ENCODE data around the gene ASPA. TPM values are rescaled to one million over a fixed set of nuclear protein-coding genes. Genes with fewer than 3 reads are reported as not detected.
"Not testable (repeated sequence)": the region's sequence is repeated elsewhere in the genome, so short reads cannot be mapped to it uniquely, and the experiment has no call there.

Gene ASPA
- total and polyA plus RNA-seq, 2 donors: 2.8 to 44.9 TPM

DNA sequence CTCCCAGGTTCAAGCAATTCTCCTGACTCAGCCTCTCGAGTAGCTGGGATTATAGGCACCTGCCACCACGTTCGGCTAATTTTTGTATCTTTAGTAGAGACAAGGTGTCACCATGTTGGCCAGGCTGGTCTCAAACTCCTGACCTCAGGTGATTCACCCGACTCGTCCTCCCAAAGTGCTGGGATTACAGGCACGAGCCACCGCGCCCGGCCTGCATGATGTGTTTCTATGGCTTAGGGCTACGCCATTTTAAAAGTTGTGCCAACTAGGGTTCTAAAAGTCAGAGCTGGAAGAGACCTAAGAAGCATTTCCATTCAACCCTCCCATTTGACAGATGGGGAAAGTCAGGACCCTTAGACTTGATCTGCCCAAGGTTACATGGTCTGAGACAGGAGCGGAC is 38.4 kb downstream of the ASPA start:
- DNase-seq (ENCODE audit: extremely low spot score); H3K4me3 ChIP-seq (ENCODE audit: low read depth, low read length); H3K36me3 ChIP-seq (ENCODE audit: insufficient read depth); H3K27ac ChIP-seq (ENCODE audit: low read depth); H3K4me1 ChIP-seq (ENCODE audit: insufficient read depth): not testable (repeated sequence)
- 92% methylated on average over 11 of the region's 11 CpGs for WGBS

DNA sequence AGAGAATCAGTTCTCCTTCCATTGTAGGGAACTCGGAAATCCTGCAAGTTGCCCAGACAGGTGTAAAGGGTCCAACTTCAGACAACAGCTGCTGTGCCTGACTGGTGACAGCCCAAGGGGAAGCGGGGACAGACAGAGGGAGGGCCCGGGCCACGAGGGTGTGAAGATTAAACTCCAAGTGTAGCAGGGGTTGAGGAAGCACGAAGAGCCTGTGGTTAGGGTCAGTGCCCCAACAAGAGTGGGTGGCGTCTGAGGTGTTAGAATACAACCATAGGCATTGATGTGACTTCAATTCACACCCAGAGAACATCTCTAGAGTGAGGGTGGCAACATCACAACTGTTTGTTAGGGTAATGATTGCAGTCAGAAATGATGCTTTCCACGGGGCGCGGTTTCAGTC is 39.1 kb downstream of the ASPA start:
- Histone ChIP-seq H3K4me3 (ENCODE audit: low read depth, low read length) (no peak overlapping the region), H3K36me3 (ENCODE audit: insufficient read depth) (no peaks in the 10 kb centered on the region), H3K27ac (ENCODE audit: low read depth) (no peak overlapping the region), H3K4me1 (ENCODE audit: insufficient read depth) (no peaks in the 10 kb centered on the region)
- no peak for DNase-seq (ENCODE audit: extremely low spot score)
- 82% methylated on average over 9 of the region's 9 CpGs for WGBS

DNA sequence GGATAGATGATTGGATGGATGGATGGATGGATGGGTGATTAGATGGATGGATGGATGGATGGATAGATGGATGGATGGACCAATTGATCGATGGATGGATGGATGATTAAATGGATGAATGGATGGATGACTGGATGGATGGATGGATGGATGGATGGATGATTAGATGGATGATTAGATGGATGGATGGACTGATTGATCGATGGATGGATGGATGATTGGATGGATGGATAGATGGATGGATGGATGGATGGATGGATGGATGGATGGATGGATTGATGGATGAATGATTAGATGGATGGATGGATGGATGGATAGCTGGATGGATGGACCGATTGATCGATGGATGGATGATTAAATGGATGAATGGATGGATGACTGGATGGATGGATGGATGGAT is 43.7 kb downstream of the ASPA start:
- not testable (repeated sequence) for H3K4me1 ChIP-seq (ENCODE audit: insufficient read depth); H3K36me3 ChIP-seq (ENCODE audit: insufficient read depth); H3K4me3 ChIP-seq (ENCODE audit: low read depth, low read length); H3K27ac ChIP-seq (ENCODE audit: low read depth); DNase-seq (ENCODE audit: extremely low spot score)
- WGBS: 96% methylated on average over 4 of the region's 4 CpGs

DNA sequence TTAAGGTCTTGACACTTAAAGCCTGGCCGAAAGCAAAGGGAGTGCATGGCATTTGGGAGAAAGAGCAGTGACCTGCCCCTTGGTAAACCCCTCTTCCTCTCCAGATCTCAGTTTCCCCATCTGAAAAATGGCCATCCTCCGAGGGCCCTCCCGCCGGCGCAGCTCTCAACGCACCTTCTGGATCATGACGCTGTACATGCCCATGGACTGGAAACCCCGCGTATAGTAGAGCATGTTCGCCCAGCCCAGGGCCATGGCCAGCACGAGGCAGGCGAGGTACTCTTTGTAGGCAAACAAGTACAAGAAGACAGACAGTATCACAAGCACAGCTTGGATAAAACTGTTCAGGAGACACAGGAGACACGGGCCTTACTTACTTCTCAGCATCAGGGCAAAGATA is 48.2 kb downstream of the ASPA start:
- no peak for DNase-seq (ENCODE audit: extremely low spot score)
- WGBS: 88% methylated on average over 13 of the region's 13 CpGs
- Histone ChIP-seq H3K36me3 (ENCODE audit: insufficient read depth) (no peaks in the 10 kb centered on the region), H3K4me3 (ENCODE audit: low read depth, low read length) (no peak overlapping the region), H3K4me1 (ENCODE audit: insufficient read depth) (no peaks in the 10 kb centered on the region), H3K27ac (ENCODE audit: low read depth) (no peak overlapping the region)

DNA sequence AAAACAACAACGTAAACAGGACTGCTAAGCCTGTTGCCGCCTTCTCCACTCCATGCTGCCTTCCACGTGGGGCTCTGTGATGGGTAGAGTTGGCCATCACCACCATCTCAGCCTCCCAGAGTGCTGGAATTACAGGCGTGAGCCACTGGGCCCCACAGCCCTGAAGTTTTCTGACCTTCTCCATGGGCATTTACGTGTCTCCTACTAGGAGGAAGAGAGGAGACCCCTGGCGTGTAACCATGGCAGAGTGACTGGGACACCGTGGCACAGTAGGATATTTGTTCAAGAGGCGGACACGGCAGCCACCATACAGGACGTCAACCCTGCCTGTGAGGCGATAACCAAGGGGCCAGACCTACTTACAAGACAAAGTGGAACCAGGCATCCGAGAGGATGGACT is 50.7 kb downstream of the ASPA start:
- Histone ChIP-seq H3K36me3 (ENCODE audit: insufficient read depth) (no peaks in the 10 kb centered on the region), H3K4me1 (ENCODE audit: insufficient read depth) (no peaks in the 10 kb centered on the region), H3K4me3 (ENCODE audit: low read depth, low read length) (no peak overlapping the region), H3K27ac (ENCODE audit: low read depth) (no peak overlapping the region)
- 90% methylated on average over 12 of the region's 12 CpGs for WGBS
- DNase-seq (ENCODE audit: extremely low spot score): no peak

DNA sequence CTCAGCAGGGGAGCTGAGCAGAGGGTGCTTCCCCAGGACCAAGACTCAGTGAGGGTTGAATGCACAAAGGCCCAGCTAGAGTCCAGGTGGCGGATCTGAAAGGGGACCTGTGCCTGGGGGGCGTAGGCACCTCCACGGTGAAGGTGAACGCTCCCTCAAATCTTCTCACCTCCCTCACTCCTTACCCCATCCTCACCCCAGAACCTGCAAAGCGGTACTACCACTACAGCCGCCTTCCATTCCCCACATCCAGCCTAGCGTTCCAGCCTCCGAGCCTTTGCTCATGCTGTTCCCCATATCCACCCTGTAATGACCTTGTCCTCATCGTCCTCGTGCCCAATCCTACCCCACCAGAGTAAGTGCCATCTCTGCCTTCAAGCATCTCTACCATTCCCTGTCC is 51.2 kb downstream of the ASPA start:
- Histone ChIP-seq H3K4me1 (ENCODE audit: insufficient read depth) (no peaks in the 10 kb centered on the region), H3K36me3 (ENCODE audit: insufficient read depth) (no peaks in the 10 kb centered on the region), H3K4me3 (ENCODE audit: low read depth, low read length) (no peak overlapping the region), H3K27ac (ENCODE audit: low read depth) (no peak overlapping the region)
- WGBS: 89% methylated on average over 10 of the region's 10 CpGs
- no peak for DNase-seq (ENCODE audit: extremely low spot score)

DNA sequence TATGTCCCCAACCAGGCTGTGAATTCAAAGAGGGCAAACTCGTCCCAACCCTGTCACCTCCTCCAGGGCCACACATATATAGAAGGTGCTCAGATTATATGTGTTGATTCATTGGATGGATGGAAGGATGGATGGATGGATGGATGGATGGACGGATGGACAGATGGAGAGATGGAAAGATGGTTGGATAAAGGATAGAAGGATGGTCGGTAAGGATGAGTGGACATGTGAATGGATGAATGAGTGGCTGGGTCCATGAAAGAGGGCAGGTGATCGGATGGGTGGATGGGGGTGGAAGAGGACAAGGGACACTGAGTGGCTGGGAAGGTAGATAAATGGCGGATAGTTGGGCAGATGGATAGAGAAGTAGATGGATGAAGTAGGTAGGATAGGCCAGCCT is 51.7 kb downstream of the ASPA start:
- WGBS: 96% methylated on average over 5 of the region's 5 CpGs

DNA sequence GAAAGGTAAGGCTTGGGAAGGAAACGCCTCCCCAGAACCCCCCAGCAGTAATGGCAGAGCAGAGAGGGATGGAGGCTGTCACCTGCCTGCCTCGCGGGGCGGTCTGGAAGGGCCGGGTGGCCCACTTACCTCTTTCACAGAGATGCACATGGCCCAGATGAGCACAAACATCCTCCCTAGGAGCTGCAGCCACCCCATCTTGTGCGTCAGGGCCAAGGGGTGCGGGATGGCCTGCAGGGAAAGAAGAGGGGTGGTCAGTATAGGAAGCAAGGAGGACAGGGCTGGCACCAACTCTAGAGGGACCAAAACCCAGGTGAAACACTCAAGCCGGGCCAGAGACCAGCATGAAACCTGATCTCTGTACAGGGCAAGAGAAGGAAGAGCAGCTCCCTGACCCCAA is 52.1 kb downstream of the ASPA start:
- 97% methylated on average over 8 of the region's 8 CpGs for WGBS
- no peak for DNase-seq (ENCODE audit: extremely low spot score)
- no peak overlapping the region for H3K27ac ChIP-seq (ENCODE audit: low read depth)
- H3K4me3 ChIP-seq (ENCODE audit: low read depth, low read length): no peak overlapping the region
- H3K4me1 ChIP-seq (ENCODE audit: insufficient read depth): no peaks in the 10 kb centered on the region
- no peaks in the 10 kb centered on the region for H3K36me3 ChIP-seq (ENCODE audit: insufficient read depth)

More for the DNA sequence above, 51.7 kb downstream of the ASPA start:
- no peak overlapping the region for H3K27ac ChIP-seq (ENCODE audit: low read depth)
- H3K4me3 ChIP-seq (ENCODE audit: low read depth, low read length): no peak overlapping the region
- no peaks in the 10 kb centered on the region for H3K4me1 ChIP-seq (ENCODE audit: insufficient read depth)
- DNase-seq (ENCODE audit: extremely low spot score): no peak
- no peaks in the 10 kb centered on the region for H3K36me3 ChIP-seq (ENCODE audit: insufficient read depth)

DNA sequence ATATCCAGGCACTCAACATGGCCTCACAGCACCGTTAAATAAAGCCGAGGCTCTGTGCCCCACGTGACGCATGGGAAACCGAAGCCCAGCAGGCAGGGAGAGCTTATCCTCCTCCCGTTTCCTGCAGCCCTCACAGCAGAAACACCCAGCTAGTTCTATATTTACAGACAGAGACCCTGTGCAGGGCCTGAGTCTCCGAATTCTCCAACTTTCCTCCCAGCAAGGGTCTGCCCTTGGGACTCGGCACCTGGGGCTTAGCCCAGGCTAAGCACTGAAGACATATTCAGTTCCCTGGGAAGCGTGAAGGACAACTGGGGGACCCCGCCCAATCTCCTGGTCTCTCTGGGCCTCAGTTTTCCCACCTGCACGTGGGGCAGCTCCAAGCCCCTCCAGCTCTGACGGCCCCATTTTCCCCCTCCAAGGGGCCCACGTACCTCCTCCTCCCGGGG is 52.6 kb downstream of the ASPA start:
- Histone ChIP-seq H3K4me3 (ENCODE audit: low read depth, low read length) (no peak overlapping the region), H3K36me3 (ENCODE audit: insufficient read depth) (no peaks in the 10 kb centered on the region), H3K27ac (ENCODE audit: low read depth) (no peak overlapping the region), H3K4me1 (ENCODE audit: insufficient read depth) (no peaks in the 10 kb centered on the region)
- WGBS: 68% methylated on average over 14 of the region's 14 CpGs
- DNase-seq (ENCODE audit: extremely low spot score): no peak

DNA sequence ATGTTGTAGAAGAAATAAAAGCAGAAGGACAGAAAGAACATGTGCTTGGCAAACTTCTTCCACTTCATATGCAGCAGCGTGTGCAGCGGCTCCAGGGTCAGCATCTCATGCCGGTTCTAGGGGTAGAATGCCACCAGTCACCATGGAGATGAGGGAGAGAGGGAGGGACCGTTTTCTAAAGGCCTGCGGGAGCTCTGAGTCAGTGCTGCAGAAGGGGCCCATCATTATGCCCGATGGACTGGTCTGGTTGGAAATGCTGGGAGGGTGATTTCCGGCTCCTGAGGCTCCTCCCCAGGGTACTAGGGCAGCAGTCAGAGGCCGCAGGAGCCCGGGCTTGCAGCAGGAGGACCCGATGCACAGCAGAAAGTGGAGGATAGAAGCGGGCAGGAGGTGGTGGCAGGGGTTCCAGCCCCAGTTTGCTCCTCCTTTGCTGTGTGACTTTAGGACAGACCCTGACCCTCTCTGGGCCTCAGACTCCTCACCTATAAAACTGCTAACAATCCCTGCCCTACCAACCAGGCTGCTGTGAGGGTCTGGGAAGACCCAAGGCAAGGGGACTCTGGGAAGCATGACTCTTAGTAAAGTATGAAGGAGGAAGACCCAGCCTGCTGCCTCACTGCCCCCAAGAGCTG is 53.2 kb downstream of the ASPA start:
- 57% methylated on average over 11 of the region's 11 CpGs for WGBS
- no peaks in the 10 kb centered on the region for H3K4me1 ChIP-seq (ENCODE audit: insufficient read depth)
- H3K4me3 ChIP-seq (ENCODE audit: low read depth, low read length): no peak overlapping the region
- no peak overlapping the region for H3K27ac ChIP-seq (ENCODE audit: low read depth)
- H3K36me3 ChIP-seq (ENCODE audit: insufficient read depth): no peaks in the 10 kb centered on the region
- peak; percentile 42 for DNase-seq (ENCODE audit: extremely low spot score)

DNA sequence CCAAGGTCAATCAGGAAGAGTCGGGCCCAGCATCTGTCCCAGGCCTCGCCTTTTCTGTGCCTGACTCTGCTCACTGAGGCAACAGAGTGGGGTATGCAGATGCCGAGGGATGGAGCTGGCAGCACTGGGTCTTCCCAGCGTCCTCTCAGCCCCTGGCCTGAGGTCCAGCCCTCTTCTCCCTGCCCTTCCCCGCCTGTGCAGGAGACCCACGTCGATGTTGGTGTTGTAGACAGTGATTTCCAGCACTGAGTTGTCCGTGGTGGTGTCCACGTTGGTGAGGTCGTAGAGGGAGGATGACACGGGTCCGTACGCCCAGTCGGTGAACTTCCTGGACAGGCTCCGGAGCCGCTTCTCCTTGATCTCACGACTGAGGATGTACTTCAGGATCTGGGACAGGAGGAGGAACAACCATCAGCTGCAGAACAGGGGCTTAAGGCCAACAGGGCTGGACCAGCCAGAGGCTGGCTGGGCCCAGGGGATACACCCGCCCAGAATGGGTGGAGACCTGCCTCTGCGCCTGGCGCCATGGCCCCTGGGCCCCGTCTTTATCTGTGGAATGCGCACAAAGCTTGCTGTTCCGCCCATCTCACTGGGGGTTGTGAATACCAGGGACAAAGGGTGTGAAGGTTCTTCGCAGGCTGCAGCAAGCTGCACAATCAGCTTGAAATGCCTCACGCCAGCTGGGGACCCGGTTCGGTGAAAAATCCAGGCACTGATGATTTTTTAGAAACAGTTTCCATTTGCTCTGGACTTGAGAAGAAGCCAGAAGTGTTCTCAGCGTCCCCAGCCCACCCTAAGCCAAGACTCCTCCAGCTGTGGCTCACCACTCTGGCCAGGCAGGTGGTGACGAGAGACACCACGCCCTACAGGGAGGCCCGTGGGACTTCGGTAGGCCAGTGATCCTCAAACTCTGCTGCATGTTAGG is 54.3 kb downstream of the ASPA start:
- Histone ChIP-seq H3K4me1 (ENCODE audit: insufficient read depth) (no peaks in the 10 kb centered on the region), H3K36me3 (ENCODE audit: insufficient read depth) (no peaks in the 10 kb centered on the region), H3K27ac (ENCODE audit: low read depth) (peak overlapping the region; percentile 57), H3K4me3 (ENCODE audit: low read depth, low read length) (no peak overlapping the region)
- peak; percentile 64 for DNase-seq (ENCODE audit: extremely low spot score)
- 27% methylated on average over 32 of the region's 32 CpGs for WGBS

DNA sequence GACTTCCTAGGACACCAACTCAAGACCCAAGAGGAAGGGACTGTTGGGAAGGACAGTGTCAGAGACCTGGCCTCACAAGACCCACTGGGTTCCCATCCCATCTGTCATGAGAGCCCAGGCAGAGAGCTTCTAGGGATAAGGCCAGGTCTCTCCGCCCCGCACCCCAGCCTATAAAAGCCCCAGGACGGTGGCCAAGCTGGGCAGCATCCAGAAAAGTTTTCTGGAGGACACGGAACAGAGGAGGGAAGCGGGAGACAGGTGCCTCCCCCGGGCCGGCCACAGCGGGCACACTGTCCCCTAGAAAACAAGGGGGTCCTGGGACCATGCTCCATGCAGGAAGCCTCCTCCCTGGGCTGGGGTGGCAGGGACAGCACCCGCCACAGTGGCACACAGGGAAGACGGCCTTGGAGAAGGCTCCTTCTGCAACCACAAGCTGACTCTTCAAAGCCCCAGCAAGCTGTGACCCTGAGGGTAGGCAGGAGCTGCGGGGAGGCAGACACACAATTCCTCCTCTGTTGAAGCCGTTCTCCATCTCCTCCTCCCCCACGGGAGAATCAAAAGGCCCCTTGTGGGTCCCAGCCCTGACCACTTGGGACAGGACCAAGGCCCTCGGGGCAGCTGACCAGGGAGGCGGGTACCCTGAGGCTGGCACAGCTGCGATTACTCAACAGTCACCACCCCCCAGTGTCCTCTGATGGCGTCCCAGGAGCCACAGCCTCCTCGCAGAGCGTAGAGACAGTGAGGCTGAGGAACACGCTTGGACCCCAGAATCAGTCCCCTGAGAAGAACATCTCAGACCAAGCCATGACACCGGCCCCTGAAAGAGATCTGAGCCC is 55.7 kb downstream of the ASPA start:
- 69% methylated on average over 21 of the region's 21 CpGs for WGBS
- Histone ChIP-seq H3K4me3 (ENCODE audit: low read depth, low read length) (no peak overlapping the region), H3K4me1 (ENCODE audit: insufficient read depth) (no peaks in the 10 kb centered on the region), H3K36me3 (ENCODE audit: insufficient read depth) (no peaks in the 10 kb centered on the region), H3K27ac (ENCODE audit: low read depth) (no peak overlapping the region)
- no peak for DNase-seq (ENCODE audit: extremely low spot score)

DNA sequence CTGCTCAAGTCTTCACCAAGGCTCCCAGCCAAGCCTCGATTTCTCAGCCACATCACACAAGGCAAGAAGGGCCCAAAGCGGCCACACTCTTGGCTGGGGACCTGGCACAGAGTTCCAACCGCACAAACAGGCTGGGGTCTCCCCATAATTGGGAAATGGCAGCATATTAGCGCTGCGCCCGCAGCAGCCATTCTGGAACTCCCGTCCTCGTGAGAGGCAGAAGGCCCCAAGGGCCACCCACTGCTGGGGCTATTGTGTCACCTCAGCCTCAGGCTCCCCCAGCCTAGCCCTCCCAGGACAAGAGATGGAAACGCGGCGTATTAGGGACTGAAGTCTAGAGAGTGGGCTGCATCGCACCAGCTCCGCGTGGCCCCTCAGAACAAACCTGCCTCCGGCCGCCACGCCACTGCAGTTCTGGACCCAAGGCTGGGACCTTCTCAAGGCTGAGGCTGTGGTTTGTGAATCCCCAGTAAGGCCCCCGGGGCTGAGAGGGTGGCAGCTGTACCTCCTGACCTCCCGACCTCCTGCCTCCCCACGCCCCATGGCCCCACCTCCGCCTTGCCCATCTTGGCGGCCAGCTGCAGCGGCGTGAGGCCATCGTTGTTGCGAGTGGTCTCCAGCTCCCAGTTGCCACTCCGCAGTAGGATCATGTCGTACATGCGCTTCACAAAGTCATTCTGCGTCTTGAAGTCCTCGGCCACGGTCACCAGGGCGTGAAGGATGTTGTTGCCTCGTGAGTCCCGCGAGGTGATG is 56.5 kb downstream of the ASPA start:
- Histone ChIP-seq H3K4me1 (ENCODE audit: insufficient read depth) (no peaks in the 10 kb centered on the region), H3K4me3 (ENCODE audit: low read depth, low read length) (no peak overlapping the region), H3K27ac (ENCODE audit: low read depth) (no peak overlapping the region), H3K36me3 (ENCODE audit: insufficient read depth) (no peaks in the 10 kb centered on the region)
- no peak for DNase-seq (ENCODE audit: extremely low spot score)
- WGBS: 91% methylated on average over 36 of the region's 36 CpGs
